Ureter (tissue), 1 donor: Measurements from ENCODE around the gene WWOX. TPM values are rescaled to one million over a fixed set of nuclear protein-coding genes. Genes with fewer than 3 reads are reported as not detected.

ENCODE experiments used
- DNase-seq: peaks from one replicate; pipeline ENCODE4 v3.0.0-alpha.2; 2020; ENCODE audit warnings: low spot score
- total RNA-seq: library from RNA; stranded (reverse); gene quantifications from one replicate; pipeline ENCODE4 v1.2.4, GENCODE V29; 2023
- donor health status: DM: yes; HTN: yes; CAD: no.

The WWOX gene
- total RNA-seq, 1 donor from 2014 or later, result 23.5 TPM

- DNase-seq, result no peak
Measured at GRCh38 chr16:78105517-78105916, 6.1 kb downstream of the WWOX start.

- DNase-seq, result no peak
Measured at GRCh38 chr16:78106686-78107085, 7.2 kb downstream of the WWOX start.

- DNase-seq, result no peak
Measured at GRCh38 chr16:78108451-78108850, 9.0 kb downstream of the WWOX start.

GRCh38 chr16:78113258-78113657 lies 13.8 kb downstream of the WWOX start:
- no peak for DNase-seq

- DNase-seq, result no peak
Measured at GRCh38 chr16:78115659-78116058, 16.2 kb downstream of the WWOX start.

- no peak for DNase-seq
Measured at GRCh38 chr16:78116946-78117345, 17.5 kb downstream of the WWOX start.

GRCh38 chr16:78117391-78117790 lies 17.9 kb downstream of the WWOX start:
- DNase-seq, result no peak

GRCh38 chr16:78118469-78119025 lies 19.1 kb downstream of the WWOX start:
- DNase-seq, result no peak

GRCh38 chr16:78122774-78123315 lies 23.4 kb downstream of the WWOX start:
- DNase-seq, result no peak

GRCh38 chr16:78125112-78125844 lies 25.8 kb downstream of the WWOX start:
- no peak for DNase-seq

- DNase-seq, result no peak
Measured at GRCh38 chr16:78126662-78127061, 27.2 kb downstream of the WWOX start.

GRCh38 chr16:78127130-78127529 lies 27.7 kb downstream of the WWOX start:
- no peak for DNase-seq

GRCh38 chr16:78128913-78129312 lies 29.5 kb downstream of the WWOX start:
- DNase-seq, result no peak

GRCh38 chr16:78129349-78129748 lies 29.9 kb downstream of the WWOX start:
- DNase-seq, result no peak

- DNase-seq, result no peak
Measured at GRCh38 chr16:78130083-78130608, 30.7 kb downstream of the WWOX start.

- DNase-seq, result no peak
Measured at GRCh38 chr16:78130950-78131349, 31.5 kb downstream of the WWOX start.

GRCh38 chr16:78133919-78134318 lies 34.5 kb downstream of the WWOX start:
- DNase-seq, result no peak

- no peak for DNase-seq
Measured at GRCh38 chr16:78134944-78135619, 35.6 kb downstream of the WWOX start.

- no peak for DNase-seq
Measured at GRCh38 chr16:78137179-78137578, 37.7 kb downstream of the WWOX start.

GRCh38 chr16:78137782-78138616 lies 38.5 kb downstream of the WWOX start:
- DNase-seq, result no peak

- DNase-seq, result no peak
Measured at GRCh38 chr16:78140818-78141466, 41.5 kb downstream of the WWOX start.
